Esophagus squamous epithelium (tissue), 4 donors: ENCODE results near the gene ADAM22.

Experiments used
- POLR2A ChIP-seq, 4 donors: fragments of 450-650 bp; IDR thresholded peaks; one replicate each; pipeline ENCODE4 v1.6.1; 2017; ENCODE audit warnings: antibody characterized with exemption in 4 of 4, mild to moderate bottlenecking in 4 of 4, moderate library complexity in 3 of 4
- TF ChIP-seq, protein P1 (sequence below), 6 experiments: fragments of 450-650 bp in 4 of 6; fragments of 200-600 bp in 2 of 6; sonication (generic) in 2 of 6; IDR thresholded peaks; one replicate each; pipeline ENCODE4 v1.5.1; 2016 to 2019; ENCODE audit warnings: antibody characterized with exemption in 6 of 6, mild to moderate bottlenecking in 4 of 6, moderate library complexity in 4 of 6

DNA sequence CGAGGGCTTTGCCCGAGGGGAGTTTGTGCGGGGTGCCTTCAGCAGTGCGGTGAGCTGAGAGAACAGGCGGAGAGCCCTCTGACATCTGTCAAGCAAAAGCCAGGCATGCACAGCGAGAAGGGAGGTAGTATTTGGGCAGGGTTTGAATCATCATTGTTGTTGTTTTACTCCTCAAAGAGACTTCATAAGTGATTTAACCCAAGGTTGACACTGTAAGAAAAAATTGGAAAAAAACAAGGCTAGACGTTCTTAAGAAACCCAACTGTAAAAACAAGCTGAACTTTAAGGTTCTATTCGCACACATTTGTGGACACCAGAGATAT, 1.3 kb downstream of the ADAM22 start:
- no peak for TF ChIP-seq POLR2A (IDR thresholded peaks at IDR 0.05)
- TF ChIP-seq, protein P1, sequence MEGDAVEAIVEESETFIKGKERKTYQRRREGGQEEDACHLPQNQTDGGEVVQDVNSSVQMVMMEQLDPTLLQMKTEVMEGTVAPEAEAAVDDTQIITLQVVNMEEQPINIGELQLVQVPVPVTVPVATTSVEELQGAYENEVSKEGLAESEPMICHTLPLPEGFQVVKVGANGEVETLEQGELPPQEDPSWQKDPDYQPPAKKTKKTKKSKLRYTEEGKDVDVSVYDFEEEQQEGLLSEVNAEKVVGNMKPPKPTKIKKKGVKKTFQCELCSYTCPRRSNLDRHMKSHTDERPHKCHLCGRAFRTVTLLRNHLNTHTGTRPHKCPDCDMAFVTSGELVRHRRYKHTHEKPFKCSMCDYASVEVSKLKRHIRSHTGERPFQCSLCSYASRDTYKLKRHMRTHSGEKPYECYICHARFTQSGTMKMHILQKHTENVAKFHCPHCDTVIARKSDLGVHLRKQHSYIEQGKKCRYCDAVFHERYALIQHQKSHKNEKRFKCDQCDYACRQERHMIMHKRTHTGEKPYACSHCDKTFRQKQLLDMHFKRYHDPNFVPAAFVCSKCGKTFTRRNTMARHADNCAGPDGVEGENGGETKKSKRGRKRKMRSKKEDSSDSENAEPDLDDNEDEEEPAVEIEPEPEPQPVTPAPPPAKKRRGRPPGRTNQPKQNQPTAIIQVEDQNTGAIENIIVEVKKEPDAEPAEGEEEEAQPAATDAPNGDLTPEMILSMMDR (IDR thresholded peaks at IDR 0.05) = no peak
